GM12892 (cell line): ENCODE data around the gene BEAN1.

ENCODE experiments used
- DNase-seq: peaks from one replicate; pipeline ENCODE4 v3.0.0; 2011; ENCODE audit not compliant: insufficient read length
- FAIRE-seq: peaks from 2 replicates; lab custom pipeline; 2011; peaks lifted over from hg19 to GRCh38; lab: Jason Lieb, UNC
- POLR2A ChIP-seq: IDR thresholded peaks from 2 replicates; pipeline ENCODE4 v1.6.1; 2011; ENCODE audit warnings: low read depth, low read length, control low read depth
- POLR2AphosphoS5 ChIP-seq: IDR thresholded peaks from 2 replicates; pipeline ENCODE4 v1.6.1; 2011; ENCODE audit warnings: low read depth, low read length, control low read depth
- TAF1 ChIP-seq: IDR thresholded peaks from 2 replicates; pipeline ENCODE4 v1.6.1; 2011; ENCODE audit warnings: low read depth, mild to moderate bottlenecking, control low read depth, low read length, borderline replicate concordance

The BEAN1 gene

GRCh38 chr16:66412182-66412581 is 14.9 kb upstream of the BEAN1 start:
- FAIRE-seq (no peak), DNase-seq (no peak)
- TF ChIP-seq POLR2AphosphoS5 = no peak
- no peak for TF ChIP-seq POLR2A
- no peak for TF ChIP-seq TAF1

- FAIRE-seq = no peak
- TF ChIP-seq POLR2AphosphoS5 = no peak
- DNase-seq = no peak
Measured at GRCh38 chr16:66414891-66415290, 12.2 kb upstream of the BEAN1 start.

- FAIRE-seq = no peak
- DNase-seq = no peak
- no peak for TF ChIP-seq TAF1
- TF ChIP-seq POLR2A = no peak
- TF ChIP-seq POLR2AphosphoS5 = no peak
Measured at GRCh38 chr16:66416136-66416535, 11.0 kb upstream of the BEAN1 start.

GRCh38 chr16:66416939-66417700 is 10.0 kb upstream of the BEAN1 start:
- no peak for FAIRE-seq
- no peak for DNase-seq

GRCh38 chr16:66418165-66418962 is 8.7 kb upstream of the BEAN1 start:
- TF ChIP-seq TAF1 = no peak
- TF ChIP-seq POLR2AphosphoS5 = no peak
- no peak for TF ChIP-seq POLR2A
- DNase-seq (no peak), FAIRE-seq (no peak)

More at GRCh38 chr16:66416939-66417700, 10.0 kb upstream of the BEAN1 start:
- TF ChIP-seq TAF1 (no peak), POLR2AphosphoS5 (no peak), POLR2A (no peak)

- DNase-seq (no peak), FAIRE-seq (no peak)
- TF ChIP-seq TAF1 (no peak), POLR2A (no peak), POLR2AphosphoS5 (no peak)
Measured at GRCh38 chr16:66419527-66419926, 7.6 kb upstream of the BEAN1 start.

DNA sequence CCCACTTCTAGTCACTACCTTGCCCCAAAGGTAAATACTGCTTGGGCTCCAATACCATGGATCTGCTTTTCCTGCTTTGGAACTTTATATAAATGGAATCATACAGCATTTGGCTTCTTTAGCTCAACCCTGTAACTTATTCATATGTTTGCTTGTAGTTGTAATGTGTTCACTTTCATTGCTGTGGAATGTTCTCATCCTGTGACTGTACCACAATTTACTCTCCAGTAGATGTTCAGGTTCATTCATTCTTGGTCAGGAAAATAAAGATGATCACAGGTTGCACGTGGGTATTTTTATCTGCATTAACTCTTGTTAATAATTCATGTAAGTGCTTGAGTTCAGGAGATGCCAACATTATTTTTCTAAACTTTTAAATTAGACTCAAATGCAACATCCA is 6.7 kb upstream of the BEAN1 start:
- TF ChIP-seq POLR2A = no peak
- TF ChIP-seq POLR2AphosphoS5 = no peak
- TF ChIP-seq TAF1 = no peak
- FAIRE-seq (no peak), DNase-seq (no peak)

- TF ChIP-seq POLR2A = no peak
- TF ChIP-seq TAF1 = no peak
- DNase-seq (no peak), FAIRE-seq (no peak)
Measured at GRCh38 chr16:66421891-66422290, 5.2 kb upstream of the BEAN1 start.

GRCh38 chr16:66422366-66422765 is 4.7 kb upstream of the BEAN1 start:
- no peak for FAIRE-seq
- DNase-seq = no peak
- no peak for TF ChIP-seq TAF1
- no peak for TF ChIP-seq POLR2A
- TF ChIP-seq POLR2AphosphoS5 = no peak

- DNase-seq = no peak
- TF ChIP-seq POLR2AphosphoS5 = no peak
- TF ChIP-seq TAF1 = no peak
- TF ChIP-seq POLR2A = no peak
- FAIRE-seq = no peak
Measured at GRCh38 chr16:66423177-66423576, 3.9 kb upstream of the BEAN1 start.

- DNase-seq (no peak), FAIRE-seq (no peak)
- TF ChIP-seq POLR2A = no peak
- no peak for TF ChIP-seq POLR2AphosphoS5
- TF ChIP-seq TAF1 = no peak
Measured at GRCh38 chr16:66425651-66426050, 1.4 kb upstream of the BEAN1 start.
